GM12878 (cell line): Measurements from ENCODE around the gene POLD4. TPM values are rescaled to one million over a fixed set of nuclear protein-coding genes. Genes with fewer than 3 reads are reported as not detected.

ENCODE experiments used
- ATAC-seq: fragments of 200-7000 bp; cut with Tn5 transposase; 3 replicates; pipeline ENCODE4 v1.9.1; 2020; ENCODE audit warnings: mild to moderate bottlenecking, moderate library complexity
- BruUV-seq: library from RNA; stranded (reverse); fragments of 400-500 nt; replicated peaks from 2 replicates; lab custom pipeline; 2021; lab: Mats Ljungman, UMichigan
- CTCF ChIA-PET: fragments of 300-600 bp; sonication (Branson Sonifier 250); formaldehyde crosslinking; extraction: SDS; loops from one replicate; lab custom pipeline; 2021; ENCODE audit warnings: inconsistent platforms; lab: Yijun Ruan, JAX
- POLR2A ChIA-PET: fragments of 350-600 bp; formaldehyde crosslinking; extraction: SDS; loops from one replicate; lab custom pipeline; 2021; ENCODE audit warnings: inconsistent platforms; lab: Charles Lee
- RAD21 ChIA-PET: fragments of 300-600 bp; sonication (Branson Sonifier 250); formaldehyde crosslinking; loops from one replicate; lab custom pipeline; 2023; ENCODE audit warnings: antibody characterized with exemption; ENCODE audit not compliant: unreplicated experiment; lab: Charles Lee
- SMC1A ChIA-PET: fragments of 300-600 bp; sonication (Branson Sonifier 250); formaldehyde crosslinking; loops from one replicate; lab custom pipeline; 2023; ENCODE audit not compliant: unreplicated experiment, uncharacterized antibody; lab: Charles Lee
- DNase-seq: peaks from one replicate; pipeline ENCODE4 v3.0.0-alpha.2; 2011; ENCODE audit warnings: low read depth, low spot score
- FAIRE-seq: peaks from 3 replicates; lab custom pipeline; 2011; peaks lifted over from hg19 to GRCh38; lab: Jason Lieb, UNC
- H2AFZ ChIP-seq: 2 replicates; pipeline ENCODE4 v1.6.0; 2011; ENCODE audit warnings: low read depth, low read length, control low read depth; ENCODE audit not compliant: control insufficient read depth
- H3K27ac ChIP-seq: 2 replicates; pipeline ENCODE4 v1.5.1; 2011; ENCODE audit warnings: control low read depth; ENCODE audit not compliant: control insufficient read depth, insufficient read depth
- H3K27me3 ChIP-seq, 2 experiments: replicated peaks in 1 of 2; 2 replicates each; pipeline versions ENCODE4 v1.6.0 to v1.6.1; 2011; ENCODE audit warnings: low read length in 1 of 2; ENCODE audit not compliant: control insufficient read depth in 2 of 2, insufficient read depth in 2 of 2
- H3K36me3 ChIP-seq, 2 experiments: 2 replicates each; pipeline ENCODE4 v1.5.1; 2011; ENCODE audit warnings: low read length in 1 of 2; ENCODE audit not compliant: control insufficient read depth in 2 of 2, insufficient read depth in 2 of 2
- H3K4me1 ChIP-seq: 2 replicates; pipeline ENCODE4 v1.6.1; 2011; ENCODE audit warnings: mild to moderate bottlenecking, low read length, moderate library complexity, mixed read lengths; ENCODE audit not compliant: control insufficient read depth, insufficient read depth
- H3K4me2 ChIP-seq: 2 replicates; pipeline ENCODE4 v1.6.0; 2011; ENCODE audit warnings: control low read depth; ENCODE audit not compliant: control insufficient read depth, insufficient read depth
- H3K4me3 ChIP-seq: fragments of 200-600 bp; sonication (generic); 2 replicates; pipeline ENCODE4 v1.5.1; 2016
- H3K79me2 ChIP-seq: 2 replicates; pipeline ENCODE4 v1.6.0; 2011; ENCODE audit warnings: low read length; ENCODE audit not compliant: control insufficient read depth, insufficient read depth
- H3K9ac ChIP-seq: 2 replicates; pipeline ENCODE4 v1.8.0; 2011; ENCODE audit warnings: low read length, control low read depth, mixed read lengths; ENCODE audit not compliant: control insufficient read depth, insufficient read depth
- H3K9me3 ChIP-seq: replicated peaks from 3 replicates; pipeline ENCODE4 v1.5.1; 2011; ENCODE audit warnings: mild to moderate bottlenecking, low read length; ENCODE audit not compliant: control insufficient read depth, insufficient read depth
- H4K20me1 ChIP-seq: 2 replicates; pipeline ENCODE4 v1.6.0; 2011; ENCODE audit not compliant: control insufficient read depth, insufficient read depth
- BRCA1 ChIP-seq: IDR thresholded peaks from 2 replicates; pipeline ENCODE4 v1.6.1; 2011; ENCODE audit warnings: low read depth, low read length, improper control_type of control experiment
- CHD1 ChIP-seq: IDR thresholded peaks from 2 replicates; pipeline ENCODE4 v1.6.1; 2012; ENCODE audit warnings: low read depth, low read length, improper control_type of control experiment
- FOS ChIP-seq: IDR thresholded peaks from 3 replicates; pipeline ENCODE4 v1.6.1; 2011; ENCODE audit warnings: borderline replicate concordance; ENCODE audit not compliant: insufficient read length; ENCODE audit errors: extremely low read depth
- GABPA ChIP-seq: IDR thresholded peaks from 2 replicates; pipeline ENCODE4 v1.6.1; 2014; ENCODE audit warnings: antibody characterized with exemption, low read depth, mild to moderate bottlenecking, inconsistent platforms
- KLF5 ChIP-seq: fragments of 450-650 bp; IDR thresholded peaks from 2 replicates; pipeline ENCODE4 v1.6.1; 2014; ENCODE audit warnings: mild to moderate bottlenecking; ENCODE audit not compliant: partially characterized antibody
- MTA3 ChIP-seq: IDR thresholded peaks from 2 replicates; pipeline ENCODE4 v1.6.1; 2012; ENCODE audit warnings: low read length, inconsistent platforms, borderline replicate concordance
- MXI1 ChIP-seq: fragments of 150-350 bp; IDR thresholded peaks from 2 replicates; pipeline ENCODE4 v1.6.1; 2011; ENCODE audit warnings: low read depth, mild to moderate bottlenecking, inconsistent platforms, low read length, improper control_type of control experiment
- MYB ChIP-seq: fragments of 150-350 bp; IDR thresholded peaks from 2 replicates; pipeline ENCODE4 v1.6.1; 2014; ENCODE audit warnings: mild to moderate bottlenecking, low read depth, low read length, borderline replicate concordance
- NFXL1 ChIP-seq: fragments of 450-650 bp; IDR thresholded peaks from 2 replicates; pipeline ENCODE4 v1.6.1; 2017; ENCODE audit warnings: antibody characterized with exemption, mild to moderate bottlenecking, borderline replicate concordance
- NFYB ChIP-seq: IDR thresholded peaks from 2 replicates; pipeline ENCODE4 v1.6.1; 2011; ENCODE audit warnings: low read depth, mild to moderate bottlenecking, low read length, improper control_type of control experiment, moderate library complexity; ENCODE audit not compliant: insufficient read depth
- PML ChIP-seq: IDR thresholded peaks from 2 replicates; pipeline ENCODE4 v1.6.1; 2012; ENCODE audit warnings: low read length, inconsistent platforms
- ZNF384 ChIP-seq: IDR thresholded peaks from 2 replicates; pipeline ENCODE4 v1.6.1; 2012; ENCODE audit warnings: low read depth, mild to moderate bottlenecking, low read length, improper control_type of control experiment, borderline replicate concordance
- whole genome bisulfite sequencing: methylation state at CpG from one replicate; pipeline ENCODE4 v1.1.6; 2016; ENCODE audit warnings: low lambda C conversion rate; ENCODE audit not compliant: insufficient replicate concordance, insufficient coverage; ENCODE audit errors: missing lambda C conversion rate; 5-methylcytosine and 5-hydroxymethylcytosine counted together
- in situ Hi-C: fragments of 300-500 bp; cut with MboI; formaldehyde crosslinking; loops from 9 replicates; pipeline ENCODE4 v1.14.3; 2018; ENCODE audit warnings: mixed read lengths
- intact Hi-C: fragments of 100-400 bp; cut with micrococcal nuclease; formaldehyde crosslinking; loops from one replicate; pipeline ENCODE4 v1.14.2; 2022; ENCODE audit not compliant: unreplicated experiment
- polyA plus RNA-seq, 11 experiments: library from polyadenylated mRNA; depleted of rRNA in 4 of 11; unstranded in 6 of 11; stranded (reverse) in 5 of 11; fragments of >200 nt; fragmentation: Nextera tagmentation in 4 of 11; fragmentation: Illumina TruSeq in 1 of 11; extraction: Ambion mirVana in 4 of 11; extraction: Trizol in 1 of 11; gene quantifications; 1 replicate in 1 of 11; 2 replicates in 10 of 11; pipeline versions ENCODE4 v1.2.1 to v1.2.3, GENCODE V29; 2011 to 2016; ENCODE audit warnings: inconsistent platforms in 2 of 11, missing spikeins in 2 of 11, low read depth in 1 of 11
- total RNA-seq, 4 experiments: library from RNA; depleted of rRNA in 3 of 4; stranded (reverse); fragments of >200 nt in 3 of 4; fragmentation: Illumina TruSeq in 1 of 4; extraction: Trizol in 1 of 4; gene quantifications; 2 replicates each; pipeline versions ENCODE4 v1.2.1 to v1.2.3, GENCODE V29; 2013 to 2021

The POLD4 gene
- total and polyA plus RNA-seq, 10 of the 15 experiments (the other 5 are each of a cell fraction or from before 2014, with no cell fraction given), result 8.1 to 176 (median 88.1) TPM

DNA sequence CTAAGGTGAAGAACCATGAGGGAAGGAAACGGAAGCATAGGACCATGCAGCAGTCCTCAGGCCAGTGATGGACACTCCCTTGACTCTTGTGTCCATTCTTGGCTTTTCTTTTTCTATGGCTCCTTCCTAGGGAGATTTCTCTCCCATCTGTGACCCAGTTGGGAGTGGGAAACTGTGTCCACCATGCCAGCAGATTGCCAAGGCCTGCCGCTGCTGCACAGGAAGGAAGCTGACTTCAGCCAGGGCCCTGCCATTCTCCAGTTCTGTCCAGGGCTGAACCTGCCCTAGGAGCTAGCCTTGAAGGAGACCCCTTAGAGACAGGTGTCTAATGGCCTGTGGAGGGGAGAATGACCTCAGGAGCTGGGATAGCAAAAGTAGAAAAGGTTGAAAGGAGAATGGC lies 32.7 kb downstream of the POLD4 start:
- H4K20me1 ChIP-seq, result no peaks in the 10 kb centered on the region
- FAIRE-seq, result no peak
- no peak for DNase-seq
- no peak overlapping the region for H2AFZ ChIP-seq
- ChIA-PET CTCF (interaction anchor here (0.5 to 12.1 kb wide), 7 partner anchors 24 to 371 kb away, joined by 3 to 151 read pairs (median 35); partner anchors contain the start of gene POLD4), SMC1A (interaction anchor here (0.5 to 7.6 kb wide), 10 partner anchors 10 to 552 kb away, joined by 3 to 82 read pairs (median 5); partner anchors contain the start of gene POLD4), RAD21 (interaction anchor here (0.7 to 7.8 kb wide), 5 partner anchors 26 to 61 kb away, joined by 3 to 75 read pairs (median 4); partner anchors contain the start of genes CLCF1 and POLD4), POLR2A (interaction anchor here (0.9 to 2.8 kb wide), 4 partner anchors 24 to 33 kb away, joined by 3 to 10 read pairs (median 4); partner anchors contain the start of gene POLD4)
- no peaks in the 10 kb centered on the region for H3K27me3 ChIP-seq
- no peak for TF ChIP-seq NFXL1
- no peak for TF ChIP-seq MTA3
- no peak for TF ChIP-seq MYB
- TF ChIP-seq FOS, result no peak
- no peak for TF ChIP-seq KLF5
- no peak for TF ChIP-seq ZNF384
- TF ChIP-seq BRCA1, result no peak
- TF ChIP-seq NFYB, result no peak
- TF ChIP-seq PML, result no peak
- TF ChIP-seq CHD1, result no peak
- TF ChIP-seq GABPA, result no peak
- no peak for TF ChIP-seq MXI1
- H3K36me3 ChIP-seq, result no peaks in the 10 kb centered on the region
- H3K9me3 ChIP-seq, result no peaks in the 10 kb centered on the region
- no peak overlapping the region for H3K4me2 ChIP-seq
- 77% methylated on average over 2 of the region's 2 CpGs for WGBS
- no peaks in the 10 kb centered on the region for H3K79me2 ChIP-seq
- H3K27ac ChIP-seq, result no peak overlapping the region
- in situ Hi-C loops, result no loop called here
- BruUV-seq, result no TSS peak
- no peak overlapping the region for H3K9ac ChIP-seq
- no peak overlapping the region for H3K4me3 ChIP-seq
- H3K4me1 ChIP-seq, result peaks cover 3% of the 10 kb centered on the region
- ATAC-seq, result no peak
- intact Hi-C loops, result no loop called here
